Activated CD8-positive, alpha-beta memory T cell treated with anti-CD3 and anti-CD28 coated beads for 36 hours (primary cell): ENCODE data around the gene SLC9A5. TPM values are rescaled to one million over a fixed set of nuclear protein-coding genes. Genes with fewer than 3 reads are reported as not detected.

Experiments used
- CTCF ChIA-PET: fragments of 350-600 bp; sonication (Branson Sonifier 250); formaldehyde crosslinking; loops from one replicate; lab custom pipeline; 2021; ENCODE audit warnings: antibody characterized with exemption; lab: Charles Lee
- POLR2A ChIA-PET: fragments of 350-600 bp; sonication (Branson Sonifier 250); formaldehyde crosslinking; loops from one replicate; lab custom pipeline; 2021; ENCODE audit warnings: antibody characterized with exemption; lab: Charles Lee
- total RNA-seq, 2 experiments: library from RNA; stranded (reverse); gene quantifications; one replicate each; pipeline ENCODE4 v1.2.3, GENCODE V29; 2021

SLC9A5 gene
- total RNA-seq, 2 experiments from 2014 or later: 6.7 to 7.8 TPM

DNA sequence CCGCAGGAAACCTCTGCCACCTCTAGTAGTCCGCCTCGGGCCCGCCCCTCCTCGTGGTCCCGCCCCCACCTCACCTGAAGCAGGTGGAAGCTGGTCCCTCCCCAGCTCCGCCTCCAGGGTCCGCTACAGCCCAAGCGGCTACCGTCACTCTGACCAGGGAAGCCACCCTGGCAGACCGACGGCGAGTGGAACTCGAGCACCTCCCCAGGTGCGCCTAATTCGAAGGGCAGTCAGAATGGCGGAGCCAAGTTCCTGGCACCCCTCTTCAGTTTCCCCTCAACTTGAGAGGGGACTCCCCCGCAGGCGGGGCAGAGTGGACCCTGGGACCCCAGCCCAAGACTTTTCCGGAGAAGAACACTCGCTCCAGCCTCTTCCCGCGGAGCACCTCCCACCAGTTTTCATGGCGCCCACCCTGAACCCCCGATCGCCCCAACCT lies 2.0 kb upstream of the SLC9A5 start:
- ChIA-PET CTCF (interaction anchor here (0.7 to 6.9 kb wide), 5 partner anchors 15 to 68 kb away, joined by 3 to 30 read pairs (median 6); partner anchors contain the start of gene TMEM208), POLR2A (interaction anchor here (0.6 to 1.7 kb wide), 3 partner anchors 18 to 71 kb away, joined by 3 to 10 read pairs (median 3); partner anchors contain the start of gene TMEM208)

DNA sequence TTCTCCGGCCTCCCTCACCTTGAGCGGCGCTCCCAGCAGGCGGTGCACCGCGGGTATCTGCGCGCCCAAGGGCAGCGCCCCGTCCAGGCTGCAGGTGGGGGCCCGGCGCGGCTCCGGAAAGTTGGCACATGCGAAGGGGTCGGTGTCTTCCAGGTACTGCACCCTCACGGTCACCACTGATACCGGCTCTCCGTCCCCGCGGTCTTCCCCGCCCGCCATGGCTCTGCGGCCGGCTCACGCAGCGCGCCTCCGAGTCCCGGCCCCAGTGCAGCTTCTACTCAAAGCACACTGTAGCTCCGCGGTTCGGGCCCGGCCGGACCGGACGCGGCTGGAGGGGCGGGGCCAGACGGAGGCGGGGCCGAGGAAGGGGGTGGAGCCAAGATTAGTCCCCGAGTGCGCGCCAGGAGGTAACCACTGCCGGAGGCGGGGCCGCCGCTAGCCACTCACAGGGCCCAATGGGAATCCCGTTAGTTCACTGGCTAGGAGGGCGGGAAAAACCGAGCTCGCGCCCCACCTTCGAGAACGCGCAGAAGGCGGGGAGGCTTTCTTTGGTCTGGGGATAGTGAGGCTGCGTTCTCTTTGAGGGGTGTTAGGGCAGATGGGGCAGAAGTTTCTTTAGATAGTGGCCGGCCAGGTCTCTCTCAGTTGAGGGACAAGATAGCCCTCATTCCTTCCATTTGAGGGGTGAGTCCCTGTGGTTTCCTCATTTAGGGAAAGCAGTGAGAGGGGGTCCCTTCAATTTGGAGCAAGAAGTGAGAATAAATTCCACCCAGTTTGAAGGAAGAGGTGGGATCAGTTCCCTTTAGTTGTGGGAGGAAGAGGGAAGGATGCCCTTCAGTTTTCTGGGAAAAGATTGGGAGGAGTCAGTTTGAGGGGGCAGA lies 1.3 kb upstream of the SLC9A5 start, which contains the start of gene FHOD1:
Gene FHOD1 (minus strand): TSS at position 290 of the 881 bp plus-strand sequence. CDS start 71 bp downstream, at position 219.
- CTCF ChIA-PET: interaction anchor here (0.7 to 6.9 kb wide), 6 partner anchors 15 to 67 kb away, joined by 3 to 30 read pairs (median 6); partner anchors contain the start of gene TMEM208
- POLR2A ChIA-PET: interaction anchor here (0.6 to 2.2 kb wide), 3 partner anchors 18 to 72 kb away, joined by 3 to 10 read pairs (median 5); partner anchors contain the start of gene TMEM208

DNA sequence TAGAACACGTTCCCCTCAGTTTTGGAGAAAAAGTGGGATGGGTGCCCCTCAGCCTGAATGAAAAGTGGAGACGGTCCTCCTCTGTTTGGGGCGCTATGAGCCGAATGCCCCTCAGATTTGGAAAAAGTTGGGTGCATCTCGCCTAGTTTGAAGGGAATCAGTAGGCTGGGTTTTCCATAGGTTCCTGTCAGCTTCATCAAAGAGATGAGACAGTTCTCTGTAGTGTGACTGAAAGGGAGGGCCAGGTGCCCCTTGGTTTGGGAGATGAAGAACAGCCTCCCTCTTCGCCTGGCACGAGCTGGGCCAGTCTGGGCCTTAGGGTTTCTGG lies 742 bp upstream of the SLC9A5 start:
- ChIA-PET POLR2A (interaction anchor here (0.6 to 2.2 kb wide), 3 partner anchors 11 to 21 kb away, joined by 3 to 10 read pairs (median 5); partner anchors contain the start of gene TMEM208), CTCF (interaction anchor here (1.1 to 6.9 kb wide), 4 partner anchors 12 to 63 kb away, joined by 5 to 30 read pairs (median 7); partner anchors contain the start of gene TMEM208)

DNA sequence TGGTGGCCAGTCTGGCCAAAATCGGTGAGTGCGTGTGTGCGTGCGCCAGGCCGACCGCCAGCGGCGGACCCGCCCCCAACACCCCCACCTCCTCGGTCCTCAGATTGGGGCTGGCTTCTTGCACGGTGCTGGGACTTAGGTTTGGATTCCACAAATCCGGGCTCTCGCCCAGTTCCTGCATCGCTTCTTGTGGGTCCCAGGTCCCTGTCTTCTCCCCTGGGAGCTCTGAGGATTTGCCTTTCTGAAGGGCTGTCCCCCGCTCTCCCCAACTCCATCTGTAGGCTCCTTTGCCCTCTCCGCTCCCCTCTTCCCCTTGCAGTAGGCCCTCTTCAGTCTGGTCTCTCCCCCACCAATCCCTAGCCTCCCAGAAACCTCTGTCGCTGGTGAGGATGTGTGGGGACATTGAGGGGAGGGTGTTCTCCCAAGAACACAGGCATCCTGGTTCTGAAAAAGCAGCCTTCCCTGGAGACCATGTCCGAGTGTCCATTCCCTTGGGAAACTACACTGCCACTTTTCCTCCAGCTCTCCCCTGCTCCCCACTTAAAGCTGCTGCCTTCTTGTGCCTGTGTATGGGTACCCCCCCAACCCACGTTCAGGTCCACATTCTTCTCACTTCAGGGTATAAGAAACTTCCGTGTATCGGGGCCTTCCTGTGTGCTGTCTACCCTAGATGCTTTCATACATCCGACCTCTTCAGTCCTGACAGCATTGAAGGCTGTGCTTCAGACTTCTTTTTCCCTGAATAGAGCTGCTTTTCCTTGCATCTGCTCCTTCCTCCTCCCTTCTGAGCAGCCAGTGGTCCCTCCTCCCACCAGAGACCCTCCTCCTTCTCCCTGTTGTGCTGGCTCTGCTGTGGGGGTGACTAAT lies 632 bp downstream of the SLC9A5 start:
- ChIA-PET POLR2A (interaction anchor here (0.6 to 2.2 kb wide), 4 partner anchors 11 to 241 kb away, joined by 3 to 5 read pairs (median 3); no protein-coding TSS in a partner anchor), CTCF (interaction anchor here (0.6 to 2.3 kb wide), 5 partner anchors 10 to 221 kb away, joined by 3 to 7 read pairs (median 5); no protein-coding TSS in a partner anchor)

- ChIA-PET POLR2A (interaction anchor here (0.6 kb wide), 1 partner anchor 241 kb away, joined by 3 read pairs; no protein-coding TSS in a partner anchor), CTCF (interaction anchor here (1.6 kb wide), 1 partner anchor 14 kb away, joined by 5 read pairs; no protein-coding TSS in a partner anchor)
Measured at GRCh38 chr16:67250045-67250327, 1.2 kb downstream of the SLC9A5 start.

DNA sequence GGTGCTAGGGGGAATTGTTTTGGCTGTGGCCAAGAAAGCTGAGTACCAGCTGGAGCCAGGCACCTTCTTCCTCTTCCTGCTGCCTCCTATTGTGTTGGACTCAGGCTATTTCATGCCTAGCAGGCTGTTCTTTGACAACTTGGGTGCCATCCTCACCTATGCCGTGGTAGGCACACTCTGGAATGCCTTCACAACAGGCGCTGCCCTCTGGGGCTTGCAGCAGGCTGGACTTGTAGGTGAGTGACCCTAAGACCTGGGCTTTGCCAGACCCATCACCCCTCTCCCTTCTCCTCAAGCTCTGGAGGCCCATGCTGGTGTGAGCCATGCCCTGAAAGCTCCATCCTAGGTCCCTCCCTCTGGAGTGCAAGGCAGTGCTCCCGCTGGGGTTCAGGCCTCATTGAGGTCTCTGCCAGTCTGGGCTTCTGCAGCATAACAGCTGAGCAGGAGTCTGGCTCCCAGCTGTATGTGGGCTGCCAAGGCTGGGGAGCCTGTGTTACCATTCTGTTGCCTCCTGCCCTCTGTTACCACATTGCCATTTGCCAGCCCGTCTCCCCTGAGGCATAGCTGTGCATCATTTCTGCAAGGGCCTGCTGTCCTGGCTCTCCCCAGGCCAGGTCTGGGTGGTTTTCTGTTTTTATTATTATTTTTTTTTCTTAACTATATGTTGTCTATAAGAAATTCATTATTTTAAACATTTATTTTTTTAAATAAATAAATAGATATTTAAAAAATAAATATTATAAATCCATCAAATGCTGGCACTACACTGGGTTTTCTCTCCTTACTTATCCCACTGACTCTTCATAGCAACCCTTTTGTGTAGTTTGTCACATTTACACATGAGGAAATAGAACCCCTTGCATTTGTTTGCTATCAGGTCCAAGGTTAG lies 4.1 kb downstream of the SLC9A5 start:
- ChIA-PET POLR2A (no interaction called here), CTCF (no interaction called here)

DNA sequence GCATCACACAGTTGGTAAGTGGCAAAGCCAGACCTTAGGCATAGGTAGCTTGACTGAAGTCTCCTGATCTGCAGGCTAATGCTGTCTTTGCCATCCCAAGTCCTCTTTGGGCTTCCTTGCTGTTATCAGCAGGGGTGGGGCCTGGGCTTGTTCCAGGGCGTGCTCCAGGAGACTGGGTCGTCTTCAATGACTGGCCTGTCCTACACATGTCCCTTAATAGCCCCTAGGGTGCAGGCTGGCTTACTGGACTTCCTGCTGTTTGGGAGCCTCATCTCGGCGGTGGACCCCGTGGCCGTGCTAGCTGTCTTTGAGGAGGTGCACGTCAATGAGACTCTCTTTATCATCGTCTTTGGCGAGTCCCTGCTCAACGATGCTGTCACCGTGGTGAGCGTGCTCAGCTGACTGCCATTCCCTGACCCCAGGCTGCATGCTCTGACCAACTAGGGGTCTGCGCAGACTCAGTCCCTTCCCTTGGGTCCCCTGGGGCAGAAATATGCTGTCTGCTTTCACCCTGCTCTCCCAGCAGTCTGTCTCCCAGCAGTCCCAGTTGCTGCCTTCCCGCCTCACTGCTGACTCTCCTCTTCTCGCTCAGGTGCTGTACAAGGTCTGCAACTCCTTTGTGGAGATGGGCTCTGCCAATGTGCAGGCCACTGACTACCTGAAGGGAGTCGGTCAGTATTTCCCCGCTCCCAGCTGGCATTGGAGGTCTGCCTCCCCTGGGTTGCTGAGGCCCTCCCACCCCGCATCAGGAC lies 6.2 kb downstream of the SLC9A5 start:
- POLR2A ChIA-PET: no interaction called here
- CTCF ChIA-PET: no interaction called here

- CTCF ChIA-PET: no interaction called here
- POLR2A ChIA-PET: no interaction called here
Measured at GRCh38 chr16:67255553-67256221, 6.9 kb downstream of the SLC9A5 start.

DNA sequence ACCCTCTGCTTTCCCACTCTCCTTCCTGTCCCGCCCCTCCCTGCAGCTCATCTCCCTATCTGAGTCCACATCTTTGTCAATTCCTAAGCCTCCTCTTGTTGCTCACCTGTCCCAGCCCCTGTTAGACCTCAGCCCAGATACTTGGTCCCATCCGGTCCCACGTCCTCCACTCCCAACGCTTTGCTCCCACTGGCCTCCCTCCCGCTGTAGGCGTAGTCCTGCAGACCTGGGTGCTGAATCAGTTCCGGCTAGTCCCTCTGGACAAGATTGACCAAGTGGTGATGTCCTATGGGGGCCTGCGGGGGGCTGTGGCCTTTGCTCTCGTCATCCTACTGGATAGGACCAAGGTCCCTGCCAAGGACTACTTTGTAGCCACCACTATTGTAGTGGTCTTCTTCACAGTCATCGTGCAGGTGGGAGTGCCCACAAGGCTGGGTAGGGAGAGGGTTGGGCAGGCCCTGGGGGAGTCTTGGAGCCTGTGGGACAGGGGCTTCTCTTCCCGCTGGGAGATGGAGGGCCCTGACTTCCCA lies 8.0 kb downstream of the SLC9A5 start:
- CTCF ChIA-PET: no interaction called here
- POLR2A ChIA-PET: no interaction called here

GRCh38 chr16:67257486-67258160 lies 8.8 kb downstream of the SLC9A5 start:
- ChIA-PET CTCF (no interaction called here), POLR2A (no interaction called here)

- POLR2A ChIA-PET: interaction anchor here (0.6 kb wide), 2 partner anchors 10 to 20 kb away, joined by 3 read pairs; no protein-coding TSS in a partner anchor
- CTCF ChIA-PET: interaction anchor here (1.0 to 1.1 kb wide), 2 partner anchors 182 to 216 kb away, joined by 3 read pairs; no protein-coding TSS in a partner anchor
Measured at GRCh38 chr16:67258161-67258835, 9.5 kb downstream of the SLC9A5 start.

- POLR2A ChIA-PET: interaction anchor here (0.9 kb wide), 1 partner anchor 11 kb away, joined by 3 read pairs; the partner anchor contains the start of gene SLC9A5
Measured at GRCh38 chr16:67259705-67260104, 10.9 kb downstream of the SLC9A5 start.

GRCh38 chr16:67260426-67261063 lies 11.8 kb downstream of the SLC9A5 start:
- ChIA-PET CTCF (interaction anchor here (0.6 to 2.7 kb wide), 15 partner anchors 10 to 187 kb away, joined by 3 to 18 read pairs (median 4); partner anchors contain the start of gene SLC9A5), POLR2A (interaction anchor here (0.6 to 1.1 kb wide), 3 partner anchors 11 to 28 kb away, joined by 3 to 6 read pairs (median 4); partner anchors contain the start of gene SLC9A5)

More at GRCh38 chr16:67259705-67260104, 10.9 kb downstream of the SLC9A5 start:
- CTCF ChIA-PET: interaction anchor here (0.9 to 2.7 kb wide), 6 partner anchors 11 to 140 kb away, joined by 4 to 18 read pairs (median 9); partner anchors contain the start of gene SLC9A5

- ChIA-PET POLR2A (no interaction called here), CTCF (no interaction called here)
Measured at GRCh38 chr16:67263201-67263600, 14.4 kb downstream of the SLC9A5 start.
